Thymus (tissue), 11 donors: ENCODE measurements around the gene FHIT. TPM values are rescaled to one million over a fixed set of nuclear protein-coding genes. Genes with fewer than 3 reads are reported as not detected.

ENCODE experiments used
- DNase-seq, 9 donors: peaks; one replicate each; pipeline ENCODE4 v3.0.0-alpha.2; 2013; ENCODE audit warnings: low spot score in 9 of 9, low read depth in 6 of 9, missing footprints in 1 of 9
- H3K27ac ChIP-seq, 2 donors: one replicate each; pipeline ENCODE4 v1.5.1; 2013; ENCODE audit warnings: control low read depth in 1 of 2, low read depth in 1 of 2, low read length in 1 of 2, mild to moderate bottlenecking in 1 of 2, moderate library complexity in 1 of 2
- H3K27me3 ChIP-seq, 2 donors: one replicate each; pipeline ENCODE4 v1.5.1; 2013; ENCODE audit warnings: low read length in 1 of 2; ENCODE audit not compliant: control insufficient read depth in 2 of 2, insufficient read depth in 1 of 2
- H3K36me3 ChIP-seq, 2 donors: one replicate each; pipeline ENCODE4 v1.5.1; 2013; ENCODE audit warnings: low read length in 1 of 2, mild to moderate bottlenecking in 1 of 2, moderate library complexity in 1 of 2; ENCODE audit not compliant: control insufficient read depth in 2 of 2, insufficient read depth in 2 of 2
- H3K4me1 ChIP-seq, 2 donors: one replicate each; pipeline ENCODE4 v1.5.1; 2013; ENCODE audit warnings: low read length in 2 of 2; ENCODE audit not compliant: control insufficient read depth in 2 of 2, insufficient read depth in 2 of 2
- H3K4me3 ChIP-seq, 2 donors: one replicate each; pipeline ENCODE4 v1.5.1; 2013; ENCODE audit warnings: low read length in 2 of 2, control low read depth in 1 of 2, mild to moderate bottlenecking in 1 of 2
- H3K9me3 ChIP-seq, 2 donors: one replicate each; pipeline ENCODE4 v1.5.1; 2013; ENCODE audit warnings: low read length in 1 of 2, mild to moderate bottlenecking in 1 of 2; ENCODE audit not compliant: control insufficient read depth in 2 of 2, insufficient read depth in 1 of 2
- WGBS: extraction: QIAGEN DNeasy Blood & Tissue Kit; methylation state at CpG from one replicate; pipeline ENCODE4 v1.1.7; 2013; 5-methylcytosine and 5-hydroxymethylcytosine counted together
- polyA plus RNA-seq: library from polyadenylated mRNA; stranded (reverse); fragments of 200-250 nt; gene quantifications from one replicate; pipeline ENCODE4 v1.2.3, GENCODE V29; 2013
- total RNA-seq: library from RNA; stranded (reverse); fragments of 120-200 nt; gene quantifications from one replicate; pipeline ENCODE4 v1.2.4, GENCODE V29; 2013
- donor health status: healthy.

The FHIT gene
- total and polyA plus RNA-seq, 2 donors, result 9.2 to 13.2 TPM

GRCh38 chr3:59836531-59836930 is 1414.7 kb downstream of the FHIT start:
- Histone ChIP-seq H3K27me3 (no peaks in the 10 kb centered on the region), H3K4me1 (peaks cover 9 to 26% of the 10 kb centered on the region in 2 donors), H3K36me3 (no peaks in the 10 kb centered on the region), H3K9me3 (no peaks in the 10 kb centered on the region), H3K4me3 (no peak overlapping the region), H3K27ac (peak overlapping the region in 1 of 2 donors; percentile 45)
- WGBS, result 65% methylated on average over 3 of the region's 3 CpGs
- peak in 6 of 9 donors; percentile 17 to 72 (median 52) for DNase-seq

GRCh38 chr3:59832702-59833101 is 1418.5 kb downstream of the FHIT start:
- no peak overlapping the region for H3K4me3 ChIP-seq
- H3K4me1 ChIP-seq, result peaks cover 3 to 11% of the 10 kb centered on the region in 2 donors
- H3K9me3 ChIP-seq, result no peaks in the 10 kb centered on the region
- no peaks in the 10 kb centered on the region for H3K36me3 ChIP-seq
- no peaks in the 10 kb centered on the region for H3K27me3 ChIP-seq
- no peak for DNase-seq
- H3K27ac ChIP-seq, result no peak overlapping the region
- 98% methylated on average over 3 of the region's 3 CpGs for WGBS

- 98% methylated on average over 3 of the region's 3 CpGs for WGBS
- H3K4me3 ChIP-seq, result no peak overlapping the region
- H3K36me3 ChIP-seq, result no peaks in the 10 kb centered on the region
- no peak for DNase-seq
- H3K27ac ChIP-seq, result no peak overlapping the region
- peaks cover 3 to 11% of the 10 kb centered on the region in 2 donors for H3K4me1 ChIP-seq
- H3K27me3 ChIP-seq, result no peaks in the 10 kb centered on the region
- no peaks in the 10 kb centered on the region for H3K9me3 ChIP-seq
Measured at GRCh38 chr3:59832241-59832640, 1419.0 kb downstream of the FHIT start.

- peaks cover 2 to 4% of the 10 kb centered on the region in 2 donors for H3K4me1 ChIP-seq
- no peaks in the 10 kb centered on the region for H3K36me3 ChIP-seq
- DNase-seq, result no peak
- H3K27me3 ChIP-seq, result no peaks in the 10 kb centered on the region
- H3K9me3 ChIP-seq, result no peaks in the 10 kb centered on the region
- H3K27ac ChIP-seq, result no peak overlapping the region
- 97% methylated on average over 2 of the region's 2 CpGs for WGBS
- H3K4me3 ChIP-seq, result no peak overlapping the region
Measured at GRCh38 chr3:59831394-59831793, 1419.9 kb downstream of the FHIT start.

GRCh38 chr3:59829527-59829926 is 1421.7 kb downstream of the FHIT start:
- Histone ChIP-seq H3K4me3 (no peak overlapping the region), H3K36me3 (no peaks in the 10 kb centered on the region), H3K9me3 (no peaks in the 10 kb centered on the region), H3K27ac (no peak overlapping the region), H3K4me1 (peaks cover 4 to 6% of the 10 kb centered on the region in 2 donors), H3K27me3 (no peaks in the 10 kb centered on the region)
- no peak for DNase-seq
- WGBS, result 98% methylated on average over 1 of the region's 1 CpG

GRCh38 chr3:59824876-59825275 is 1426.4 kb downstream of the FHIT start:
- no peaks in the 10 kb centered on the region for H3K27me3 ChIP-seq
- WGBS, result 0% methylated on average over 1 of the region's 1 CpG
- H3K36me3 ChIP-seq, result no peaks in the 10 kb centered on the region
- no peaks in the 10 kb centered on the region for H3K9me3 ChIP-seq
- H3K4me3 ChIP-seq, result no peak overlapping the region
- peaks cover 9 to 16% of the 10 kb centered on the region in 2 donors for H3K4me1 ChIP-seq
- H3K27ac ChIP-seq, result no peak overlapping the region
- DNase-seq, result peak in 5 of 9 donors; percentile 37 to 77 (median 53)

- no peak overlapping the region for H3K27ac ChIP-seq
- no peak overlapping the region for H3K4me3 ChIP-seq
- no peaks in the 10 kb centered on the region for H3K9me3 ChIP-seq
- peaks cover 9 to 23% of the 10 kb centered on the region in 2 donors for H3K4me1 ChIP-seq
- WGBS, result 18% methylated on average over 1 of the region's 1 CpG
- H3K36me3 ChIP-seq, result no peaks in the 10 kb centered on the region
- no peak for DNase-seq
- no peaks in the 10 kb centered on the region for H3K27me3 ChIP-seq
Measured at GRCh38 chr3:59821274-59821673, 1430.0 kb downstream of the FHIT start.

GRCh38 chr3:59820352-59820934 is 1430.8 kb downstream of the FHIT start:
- WGBS, result 96% methylated on average over 3 of the region's 3 CpGs

GRCh38 chr3:59818919-59819300 is 1432.3 kb downstream of the FHIT start:
- H3K4me3 ChIP-seq, result no peak overlapping the region
- H3K9me3 ChIP-seq, result no peaks in the 10 kb centered on the region
- DNase-seq, result no peak
- no peaks in the 10 kb centered on the region for H3K36me3 ChIP-seq
- 97% methylated on average over 4 of the region's 4 CpGs for WGBS
- H3K27ac ChIP-seq, result no peak overlapping the region
- no peaks in the 10 kb centered on the region for H3K27me3 ChIP-seq
- H3K4me1 ChIP-seq, result peaks cover 5 to 14% of the 10 kb centered on the region in 2 donors

More at GRCh38 chr3:59820352-59820934, 1430.8 kb downstream of the FHIT start:
- Histone ChIP-seq H3K27ac (no peak overlapping the region), H3K36me3 (no peaks in the 10 kb centered on the region), H3K4me3 (no peak overlapping the region), H3K9me3 (no peaks in the 10 kb centered on the region), H3K4me1 (peaks cover 9 to 23% of the 10 kb centered on the region in 2 donors), H3K27me3 (no peaks in the 10 kb centered on the region)
- no peak for DNase-seq
